ENCODE measurements around the gene CADPS. TPM values are rescaled to one million over a fixed set of nuclear protein-coding genes. Genes with fewer than 3 reads are reported as not detected.
A peak's percentile ranks its signal among the peaks of the same experiment; 100 is the strongest.

CADPS gene
- total and polyA plus RNA-seq, 2 experiments from 2014 or later = 2.8 to 8.1 TPM

DNA sequence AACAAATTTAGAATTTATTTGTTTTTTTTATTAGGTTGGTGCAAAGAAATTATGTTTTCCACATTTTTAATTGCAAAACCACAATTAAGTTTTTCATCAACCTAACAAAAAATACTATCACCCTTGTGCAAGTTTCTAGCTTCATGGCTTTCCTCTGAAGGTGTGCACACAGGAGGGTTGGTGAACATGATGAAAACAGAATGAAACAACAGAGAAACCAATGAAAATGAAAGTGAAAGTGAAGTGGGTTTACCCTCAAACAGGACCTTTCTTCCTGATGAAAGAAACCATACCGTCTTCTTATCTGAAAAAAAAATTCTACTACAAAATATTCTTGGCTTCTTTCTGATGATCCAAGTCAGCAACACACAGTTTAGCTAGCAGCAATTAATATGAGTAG is 429.9 kb downstream of the CADPS start:
- no peak for TF ChIP-seq CTCF (IDR thresholded peaks at IDR 0.05; ENCODE audit: poor library complexity)
- TF ChIP-seq EZH2 (IDR thresholded peaks at IDR 0.05; ENCODE audit: borderline replicate concordance) = no peak
- no peak for TF ChIP-seq EZH2phosphoT487 (IDR thresholded peaks at IDR 0.05; ENCODE audit: low read depth, severe bottlenecking, unreplicated experiment)
- H3K27ac ChIP-seq = no peak overlapping the region
- H3K9me3 ChIP-seq (ENCODE audit: low read depth) = no peaks in the 10 kb centered on the region
- H3K79me2 ChIP-seq = no peaks in the 10 kb centered on the region
- H3K36me3 ChIP-seq (replicated peaks; ENCODE audit: insufficient read depth, low read depth) = no peaks in the 10 kb centered on the region
- no peak overlapping the region for H3K4me3 ChIP-seq
- WGBS (ENCODE audit: low lambda C conversion rate, missing lambda C conversion rate) = 24% methylated on average over 1 of the region's 1 CpG
- H2AFZ ChIP-seq = peak overlapping the region; percentile 71
- H3K9me2 ChIP-seq (replicated peaks; ENCODE audit: insufficient read depth) = no peaks in the 10 kb centered on the region
- DNase-seq (ENCODE audit: low spot score) = peak; percentile 5
- no peaks in the 10 kb centered on the region for H4K20me1 ChIP-seq (ENCODE audit: insufficient read depth, poor library complexity, severe bottlenecking)
- H3K4me1 ChIP-seq (ENCODE audit: insufficient read depth) = no peaks in the 10 kb centered on the region
- H3K4me2 ChIP-seq = peak overlapping the region; percentile 55
- peaks cover 3% of the 10 kb centered on the region for H3K27me3 ChIP-seq

- Histone ChIP-seq H3K4me2 (no peak overlapping the region), H4K20me1 (ENCODE audit: insufficient read depth, poor library complexity, severe bottlenecking) (no peaks in the 10 kb centered on the region), H2AFZ (no peak overlapping the region), H3K4me1 (ENCODE audit: insufficient read depth) (no peaks in the 10 kb centered on the region), H3K27ac (no peak overlapping the region), H3K9me3 (ENCODE audit: low read depth) (no peaks in the 10 kb centered on the region), H3K36me3 (replicated peaks; ENCODE audit: insufficient read depth, low read depth) (no peaks in the 10 kb centered on the region), H3K9me2 (replicated peaks; ENCODE audit: insufficient read depth) (no peaks in the 10 kb centered on the region), H3K27me3 (no peaks in the 10 kb centered on the region), H3K4me3 (no peak overlapping the region), H3K79me2 (no peaks in the 10 kb centered on the region)
- no peak for TF ChIP-seq CTCF (IDR thresholded peaks at IDR 0.05; ENCODE audit: poor library complexity)
- no peak for TF ChIP-seq EZH2phosphoT487 (IDR thresholded peaks at IDR 0.05; ENCODE audit: low read depth, severe bottlenecking, unreplicated experiment)
- TF ChIP-seq EZH2 (IDR thresholded peaks at IDR 0.05; ENCODE audit: borderline replicate concordance) = no peak
- no peak for DNase-seq (ENCODE audit: low spot score)
Observed at GRCh38 chr3:62439978-62440377, 435.2 kb downstream of the CADPS start.

DNA sequence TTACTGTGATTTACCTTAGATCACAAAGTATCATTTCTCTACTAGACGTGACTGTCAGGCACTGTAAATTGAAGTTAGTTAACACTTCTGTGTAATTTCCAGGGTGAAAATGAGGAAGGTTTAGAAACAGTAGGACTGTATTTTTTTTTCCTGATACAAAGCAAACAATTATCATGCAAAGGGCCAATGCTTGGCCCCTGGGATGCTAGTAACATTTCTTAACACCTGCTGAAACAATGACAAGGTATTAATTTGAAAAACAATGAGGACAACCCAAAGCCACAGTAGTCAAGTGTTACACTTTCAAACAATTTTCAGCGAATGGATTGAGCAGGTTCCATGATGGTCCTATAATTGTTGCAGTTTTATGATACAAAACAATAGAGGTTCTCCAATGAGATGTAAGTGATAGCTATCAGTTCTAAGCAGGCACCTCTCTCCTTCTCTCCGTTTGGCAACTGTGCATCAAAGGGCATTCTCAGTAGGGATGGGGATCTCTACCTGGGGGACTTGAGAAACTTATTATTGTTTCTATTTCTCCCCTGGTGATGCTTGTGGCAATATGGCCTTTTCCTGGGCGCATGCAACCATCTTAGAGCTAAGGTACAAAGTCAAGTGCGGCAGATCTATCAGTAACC is 435.9 kb downstream of the CADPS start:
- Histone ChIP-seq H3K79me2 (no peaks in the 10 kb centered on the region), H2AFZ (no peak overlapping the region), H3K27ac (no peak overlapping the region), H3K4me3 (no peak overlapping the region), H3K4me1 (ENCODE audit: insufficient read depth) (no peaks in the 10 kb centered on the region), H3K9me3 (ENCODE audit: low read depth) (no peaks in the 10 kb centered on the region), H3K27me3 (no peaks in the 10 kb centered on the region), H3K4me2 (no peak overlapping the region), H3K36me3 (replicated peaks; ENCODE audit: insufficient read depth, low read depth) (no peaks in the 10 kb centered on the region), H4K20me1 (ENCODE audit: insufficient read depth, poor library complexity, severe bottlenecking) (no peaks in the 10 kb centered on the region), H3K9me2 (replicated peaks; ENCODE audit: insufficient read depth) (no peaks in the 10 kb centered on the region)
- 66% methylated on average over 5 of the region's 5 CpGs for WGBS (ENCODE audit: low lambda C conversion rate, missing lambda C conversion rate)
- DNase-seq (ENCODE audit: low spot score) = no peak
- no peak for TF ChIP-seq EZH2 (IDR thresholded peaks at IDR 0.05; ENCODE audit: borderline replicate concordance)
- TF ChIP-seq EZH2phosphoT487 (IDR thresholded peaks at IDR 0.05; ENCODE audit: low read depth, severe bottlenecking, unreplicated experiment) = no peak
- TF ChIP-seq CTCF (IDR thresholded peaks at IDR 0.05; ENCODE audit: poor library complexity) = no peak

Data from hepatocyte (in vitro differentiated cells).